Neural cell (in vitro differentiated cells): Measurements from ENCODE around the gene EHMT1. TPM values are rescaled to one million over a fixed set of nuclear protein-coding genes. Genes with fewer than 3 reads are reported as not detected.

Experiments
- H2AFZ ChIP-seq: fragments of 200-600, 300-800 bp; sonication (generic), shearing (Covaris generic); 2 replicates; pipeline ENCODE4 v1.6.0; 2014; ENCODE audit warnings: low read depth, mild to moderate bottlenecking, antibody characterized with exemption, low read length, moderate library complexity
- H3F3A ChIP-seq: fragments of 200-600 bp; shearing (Covaris generic); 2 replicates; pipeline ENCODE4 v1.6.1; 2016; ENCODE audit warnings: mild to moderate bottlenecking, moderate library complexity, mixed read lengths, antibody characterized with exemption, low read length; ENCODE audit not compliant: insufficient read depth, poor library complexity, severe bottlenecking
- H3K27ac ChIP-seq: fragments of 200-600, 300-800 bp; sonication (generic), shearing (Covaris generic); 2 replicates; pipeline ENCODE4 v1.5.1; 2014; ENCODE audit warnings: mild to moderate bottlenecking, low read length, moderate library complexity
- H3K27me3 ChIP-seq: fragments of 300-800, 200-600 bp; sonication (generic), shearing (Covaris generic); 2 replicates; pipeline ENCODE4 v1.6.0; 2014; ENCODE audit warnings: mild to moderate bottlenecking, low read depth, low read length, moderate library complexity; ENCODE audit not compliant: insufficient read depth
- H3K36me3 ChIP-seq: fragments of 300-800, 200-600 bp; sonication (generic), shearing (Covaris generic); 2 replicates; pipeline ENCODE4 v1.5.1; 2014; ENCODE audit warnings: mild to moderate bottlenecking, antibody characterized with exemption, low read length, moderate library complexity; ENCODE audit not compliant: insufficient read depth
- H3K4me2 ChIP-seq: fragments of 300-800, 200-600 bp; sonication (generic), shearing (Covaris generic); 2 replicates; pipeline ENCODE4 v1.6.0; 2014; ENCODE audit warnings: mild to moderate bottlenecking, low read length
- H3K4me3 ChIP-seq: fragments of 300-800, 200-600 bp; sonication (generic), shearing (Covaris generic); 2 replicates; pipeline ENCODE4 v1.5.1; 2014; ENCODE audit warnings: mild to moderate bottlenecking, low read length, moderate library complexity
- H3K79me2 ChIP-seq: fragments of 200-600 bp; shearing (Covaris generic); replicated peaks from 2 replicates; pipeline ENCODE4 v1.6.0; 2014; ENCODE audit warnings: mild to moderate bottlenecking, low read length, moderate library complexity; ENCODE audit not compliant: insufficient read depth
- H3K9ac ChIP-seq: fragments of 300-800, 200-600 bp; sonication (generic), shearing (Covaris generic); 2 replicates; pipeline ENCODE4 v1.6.1; 2016; ENCODE audit warnings: mild to moderate bottlenecking, low read length, mixed read lengths
- H3K9me2 ChIP-seq: fragments of 200-600 bp; shearing (Covaris generic); 2 replicates; pipeline ENCODE4 v1.6.1; 2016; ENCODE audit warnings: mild to moderate bottlenecking, low read length, mixed read lengths; ENCODE audit not compliant: insufficient read depth
- H3K9me3 ChIP-seq: fragments of 200-600, 300-800 bp; sonication (generic), shearing (Covaris generic); 2 replicates; pipeline ENCODE4 v1.6.1; 2016; ENCODE audit warnings: mild to moderate bottlenecking, mixed run types, low read length, moderate library complexity, mixed read lengths
- H4K20me1 ChIP-seq: fragments of 200-600 bp; shearing (Covaris generic); 2 replicates; pipeline ENCODE4 v1.6.1; 2016; ENCODE audit warnings: mild to moderate bottlenecking, mixed run types; ENCODE audit not compliant: insufficient read depth
- CTCF ChIP-seq: fragments of 450-650 bp; IDR thresholded peaks from 2 replicates; pipeline ENCODE4 v1.5.1; 2014; ENCODE audit warnings: antibody characterized with exemption, mild to moderate bottlenecking, moderate library complexity; ENCODE audit not compliant: poor library complexity, severe bottlenecking
- EP300 ChIP-seq: fragments of 450-650 bp; conservative IDR thresholded peaks from 2 replicates; pipeline ENCODE4 v1.6.1; 2014; ENCODE audit warnings: antibody characterized with exemption, mild to moderate bottlenecking, moderate library complexity; ENCODE audit not compliant: poor library complexity, severe bottlenecking
- EZH2 ChIP-seq: fragments of 200-600, 300-800 bp; shearing (Covaris generic), sonication (generic); IDR thresholded peaks from 2 replicates; pipeline ENCODE4 v1.6.1; 2014; ENCODE audit warnings: antibody characterized with exemption, low read length, borderline replicate concordance, mild to moderate bottlenecking; ENCODE audit not compliant: insufficient read depth, poor library complexity, severe bottlenecking
- MXI1 ChIP-seq: fragments of 450-650 bp; conservative IDR thresholded peaks from 2 replicates; pipeline ENCODE4 v1.6.1; 2014; ENCODE audit warnings: antibody characterized with exemption, mild to moderate bottlenecking; ENCODE audit not compliant: poor library complexity, severe bottlenecking
- POLR2AphosphoS5 ChIP-seq: IDR thresholded peaks from 2 replicates; pipeline ENCODE4 v1.6.1; 2012
- RAD21 ChIP-seq: fragments of 450-650 bp; conservative IDR thresholded peaks from 2 replicates; pipeline ENCODE4 v1.6.1; 2014; ENCODE audit warnings: antibody characterized with exemption, mild to moderate bottlenecking, moderate library complexity
- REST ChIP-seq: IDR thresholded peaks from 2 replicates; pipeline ENCODE4 v1.6.1; 2012; ENCODE audit warnings: borderline replicate concordance
- SMC3 ChIP-seq: fragments of 450-650 bp; conservative IDR thresholded peaks from 2 replicates; pipeline ENCODE4 v1.6.1; 2014; ENCODE audit warnings: antibody characterized with exemption, mild to moderate bottlenecking, moderate library complexity; ENCODE audit not compliant: poor library complexity
- TAF1 ChIP-seq: IDR thresholded peaks from 2 replicates; pipeline ENCODE4 v1.6.1; 2012; ENCODE audit warnings: low read depth
- polyA plus RNA-seq: library from polyadenylated mRNA; depleted of rRNA; stranded (reverse); fragments of >200 nt; gene quantifications from 2 replicates; pipeline ENCODE4 v1.2.3, GENCODE V29; 2014

EHMT1 gene
- polyA plus RNA-seq, 1 donor from 2014 or later: 53.0 TPM

GRCh38 chr9:137829260-137829996 is 210.6 kb downstream of the EHMT1 start:
- no peak overlapping the region for H3K27ac ChIP-seq
- H3K36me3 ChIP-seq: peaks cover 8% of the 10 kb centered on the region
- no peak overlapping the region for H3K4me3 ChIP-seq
- no peaks in the 10 kb centered on the region for H3K27me3 ChIP-seq
- TF ChIP-seq REST (no peak), EP300 (no peak), EZH2 (no peak), POLR2AphosphoS5 (no peak), CTCF (no peak), TAF1 (no peak), MXI1 (no peak), RAD21 (no peak), SMC3 (no peak)
- no peak overlapping the region for H3K4me2 ChIP-seq
- no peaks in the 10 kb centered on the region for H3F3A ChIP-seq
- no peaks in the 10 kb centered on the region for H4K20me1 ChIP-seq
- no peaks in the 10 kb centered on the region for H3K9me2 ChIP-seq
- H3K79me2 ChIP-seq: peaks cover 3% of the 10 kb centered on the region
- no peaks in the 10 kb centered on the region for H3K9me3 ChIP-seq
- H3K9ac ChIP-seq: no peak overlapping the region
- no peak overlapping the region for H2AFZ ChIP-seq

GRCh38 chr9:137832191-137832700 is 213.4 kb downstream of the EHMT1 start:
- Histone ChIP-seq H3K27ac (no peak overlapping the region), H3F3A (no peaks in the 10 kb centered on the region), H3K9me3 (no peaks in the 10 kb centered on the region), H3K9ac (no peak overlapping the region), H3K79me2 (no peaks in the 10 kb centered on the region), H3K27me3 (no peaks in the 10 kb centered on the region), H3K4me2 (no peak overlapping the region), H3K9me2 (no peaks in the 10 kb centered on the region), H4K20me1 (no peaks in the 10 kb centered on the region), H3K36me3 (peaks cover 8% of the 10 kb centered on the region), H2AFZ (no peak overlapping the region), H3K4me3 (no peak overlapping the region)
- no peak for TF ChIP-seq MXI1
- TF ChIP-seq REST: no peak
- no peak for TF ChIP-seq POLR2AphosphoS5
- no peak for TF ChIP-seq SMC3
- TF ChIP-seq TAF1: no peak
- TF ChIP-seq RAD21: no peak
- TF ChIP-seq EZH2: no peak
- no peak for TF ChIP-seq CTCF
- no peak for TF ChIP-seq EP300
